Gastrocnemius medialis (tissue), 4 donors: ENCODE measurements around the gene WNT11. TPM values are rescaled to one million over a fixed set of nuclear protein-coding genes. Genes with fewer than 3 reads are reported as not detected.
A peak's percentile ranks its signal among the peaks of the same experiment; 100 is the strongest.

Experiments
- ATAC-seq, 2 donors: fragments of 150-250 bp; one replicate each; pipeline ENCODE4 v1.9.1; 2016
- DNase-seq, 2 donors: peaks; one replicate each; pipeline ENCODE4 v3.0.0-alpha.2; 2019
- H3K27ac ChIP-seq, 4 donors: fragments of 200-600 bp; sonication (generic); 1 replicate in 1 of 4; 2 replicates in 3 of 4; pipeline ENCODE4 v1.5.1; 2016 to 2018; ENCODE audit warnings: mild to moderate bottlenecking in 2 of 4, moderate library complexity in 1 of 4
- H3K27me3 ChIP-seq, 3 donors: fragments of 200-600 bp; sonication (generic) in 2 of 3; 1 replicate in 1 of 3; 2 replicates in 2 of 3; pipeline versions ENCODE4 v1.5.1 to v1.6.0; 2016 to 2019; ENCODE audit warnings: mild to moderate bottlenecking in 1 of 3, moderate library complexity in 1 of 3
- H3K36me3 ChIP-seq, 2 donors: fragments of 200-600 bp; sonication (generic) in 1 of 2; one replicate each; pipeline ENCODE4 v1.5.1; 2017 to 2018
- H3K4me1 ChIP-seq, 2 donors: fragments of 200-600 bp; sonication (generic) in 1 of 2; one replicate each; pipeline ENCODE4 v1.5.1; 2016 to 2017; ENCODE audit warnings: mild to moderate bottlenecking in 2 of 2
- H3K4me3 ChIP-seq, 4 donors: fragments of 200-600 bp; sonication (generic) in 3 of 4; 1 replicate in 1 of 4; 2 replicates in 3 of 4; pipeline ENCODE4 v1.5.1; 2016 to 2019; ENCODE audit warnings: mild to moderate bottlenecking in 2 of 4
- H3K9me3 ChIP-seq, 3 donors: fragments of 200-600 bp; sonication (generic) in 2 of 3; 1 replicate in 1 of 3; 2 replicates in 2 of 3; pipeline ENCODE4 v1.5.1; 2016 to 2019
- POLR2A ChIP-seq, 2 donors: fragments of 450-650 bp; IDR thresholded peaks; one replicate each; pipeline ENCODE4 v1.6.1; 2017; ENCODE audit warnings: antibody characterized with exemption in 2 of 2, mild to moderate bottlenecking in 2 of 2, moderate library complexity in 2 of 2
- in situ Hi-C, 4 donors: fragments of 200-750 bp; cut with MboI; loops; one replicate each; pipeline versions ENCODE4 v1.15.0 to v1.8.0; 2017; ENCODE audit warnings: low sequenced_read_pairs in 4 of 4
- intact Hi-C: fragments of 100-400 bp; cut with DNase I; formaldehyde crosslinking; loops from one replicate; pipeline ENCODE4 v1.15.1; 2023; ENCODE audit warnings: low total_unique reads
- total RNA-seq, 4 donors: library from RNA; depleted of rRNA; stranded (reverse); fragments of >200 nt; gene quantifications; one replicate each; pipeline versions ENCODE4 v1.1.0 to v1.2.3, GENCODE V29; 2016
- TF ChIP-seq, protein P1 (sequence below), 5 experiments: fragments of 450-650 bp in 3 of 5; fragments of 200-600 bp in 2 of 5; sonication (generic) in 2 of 5; IDR thresholded peaks in 4 of 5; conservative IDR thresholded peaks in 1 of 5; 1 replicate in 4 of 5; 2 replicates in 1 of 5; pipeline ENCODE4 v1.5.1; 2016 to 2019; ENCODE audit warnings: antibody characterized with exemption in 5 of 5, mild to moderate bottlenecking in 3 of 5, moderate library complexity in 3 of 5

The WNT11 gene
- total RNA-seq, 4 donors from 2014 or later = 2.9 to 6.5 (median 4.0) TPM

DNA sequence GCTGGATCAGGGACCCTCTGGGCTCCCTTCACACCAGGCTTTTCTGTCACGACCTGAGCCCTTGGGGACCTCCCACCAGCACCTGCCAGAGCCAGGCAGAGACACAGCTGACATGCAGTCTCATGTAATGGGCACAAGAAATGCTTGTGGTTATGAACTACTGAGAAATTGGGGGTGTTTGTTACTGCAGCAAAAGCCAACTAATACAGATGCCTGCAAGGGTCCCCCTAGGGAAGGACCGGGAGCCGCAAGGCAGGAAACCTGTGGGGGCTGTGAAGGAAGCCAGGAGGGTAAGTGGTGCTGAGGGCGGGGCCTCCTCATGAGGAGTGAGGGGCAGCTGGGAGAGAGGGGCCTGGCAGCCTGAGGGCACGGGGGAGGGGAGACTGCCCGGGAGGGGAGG, 16.6 kb downstream of the WNT11 start:
- H3K27ac ChIP-seq = no peak overlapping the region
- no peak overlapping the region for H3K4me3 ChIP-seq
- peaks cover 0 to 12% of the 10 kb centered on the region in 2 donors for H3K36me3 ChIP-seq
- H3K9me3 ChIP-seq = no peaks in the 10 kb centered on the region
- TF ChIP-seq POLR2A (IDR thresholded peaks at IDR 0.05) = no peak
- TF ChIP-seq, protein P1, sequence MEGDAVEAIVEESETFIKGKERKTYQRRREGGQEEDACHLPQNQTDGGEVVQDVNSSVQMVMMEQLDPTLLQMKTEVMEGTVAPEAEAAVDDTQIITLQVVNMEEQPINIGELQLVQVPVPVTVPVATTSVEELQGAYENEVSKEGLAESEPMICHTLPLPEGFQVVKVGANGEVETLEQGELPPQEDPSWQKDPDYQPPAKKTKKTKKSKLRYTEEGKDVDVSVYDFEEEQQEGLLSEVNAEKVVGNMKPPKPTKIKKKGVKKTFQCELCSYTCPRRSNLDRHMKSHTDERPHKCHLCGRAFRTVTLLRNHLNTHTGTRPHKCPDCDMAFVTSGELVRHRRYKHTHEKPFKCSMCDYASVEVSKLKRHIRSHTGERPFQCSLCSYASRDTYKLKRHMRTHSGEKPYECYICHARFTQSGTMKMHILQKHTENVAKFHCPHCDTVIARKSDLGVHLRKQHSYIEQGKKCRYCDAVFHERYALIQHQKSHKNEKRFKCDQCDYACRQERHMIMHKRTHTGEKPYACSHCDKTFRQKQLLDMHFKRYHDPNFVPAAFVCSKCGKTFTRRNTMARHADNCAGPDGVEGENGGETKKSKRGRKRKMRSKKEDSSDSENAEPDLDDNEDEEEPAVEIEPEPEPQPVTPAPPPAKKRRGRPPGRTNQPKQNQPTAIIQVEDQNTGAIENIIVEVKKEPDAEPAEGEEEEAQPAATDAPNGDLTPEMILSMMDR (IDR thresholded peaks at IDR 0.05 in 4 of 5, conservative IDR thresholded peaks at IDR 0.05 in 1 of 5) = no peak
- in situ Hi-C loops (no loop called here), intact Hi-C loops (no loop called here)
- no peaks in the 10 kb centered on the region for H3K27me3 ChIP-seq
- DNase-seq (no peak), ATAC-seq (no peak)
- H3K4me1 ChIP-seq = peaks cover 16 to 29% of the 10 kb centered on the region in 2 donors

GRCh38 chr11:76188873-76189272, 17.4 kb downstream of the WNT11 start:
- no peaks in the 10 kb centered on the region for H3K9me3 ChIP-seq
- H3K4me1 ChIP-seq = peaks cover 19 to 29% of the 10 kb centered on the region in 2 donors
- no peak overlapping the region for H3K4me3 ChIP-seq
- no peak for DNase-seq
- intact Hi-C loops (no loop called here), in situ Hi-C loops (no loop called here)
- peaks cover 0 to 12% of the 10 kb centered on the region in 2 donors for H3K36me3 ChIP-seq
- ATAC-seq = no peak
- TF ChIP-seq, protein P1 (IDR thresholded peaks at IDR 0.05 in 4 of 5, conservative IDR thresholded peaks at IDR 0.05 in 1 of 5) = no peak
- no peak for TF ChIP-seq POLR2A (IDR thresholded peaks at IDR 0.05)
- no peak overlapping the region for H3K27ac ChIP-seq
- no peaks in the 10 kb centered on the region for H3K27me3 ChIP-seq

DNA sequence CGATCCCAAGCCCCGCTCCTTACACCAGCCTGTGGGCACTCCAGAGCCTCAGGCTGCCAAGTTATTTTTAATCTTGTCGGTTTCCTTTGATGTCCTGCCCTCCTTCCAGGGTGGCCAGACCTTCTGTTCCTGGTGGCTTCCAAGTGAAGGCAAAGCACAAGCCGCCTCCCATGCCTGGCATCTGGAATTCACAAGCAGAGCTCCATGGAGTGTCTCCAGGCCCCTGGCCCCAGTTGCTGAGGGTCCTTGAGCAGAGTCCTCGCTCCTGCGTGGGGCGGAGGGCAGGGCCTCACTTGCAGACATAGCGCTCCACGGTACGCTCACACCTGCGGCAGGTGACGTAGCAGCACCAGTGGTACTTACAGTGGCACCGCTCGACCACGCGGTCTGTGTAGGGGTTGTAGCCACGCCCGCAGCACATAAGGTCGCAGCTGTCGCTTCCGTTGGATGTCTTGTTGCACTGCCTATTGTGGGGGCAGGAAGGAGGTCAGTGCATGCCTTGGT, 19.5 kb downstream of the WNT11 start:
- DNase-seq (peak; percentile 60 to 83), ATAC-seq (peak; percentile 84 to 88)
- Histone ChIP-seq H3K27me3 (no peaks in the 10 kb centered on the region), H3K36me3 (peaks cover 0 to 11% of the 10 kb centered on the region in 2 donors), H3K27ac (peak overlapping the region; percentile 86 to 90 (median 90)), H3K4me1 (peaks cover 19 to 29% of the 10 kb centered on the region in 2 donors), H3K4me3 (peak overlapping the region; percentile 15 to 36 (median 25)), H3K9me3 (no peaks in the 10 kb centered on the region)
- intact Hi-C loops = loop anchor here (2.0 kb wide), 2 partner anchors 20 to 48 kb away; partner anchors contain the start of gene WNT11
- in situ Hi-C loops = no loop called here
- TF ChIP-seq POLR2A (IDR thresholded peaks at IDR 0.05) = no peak
- TF ChIP-seq, protein P1 (IDR thresholded peaks at IDR 0.05 in 4 of 5, conservative IDR thresholded peaks at IDR 0.05 in 1 of 5) = no peak

DNA sequence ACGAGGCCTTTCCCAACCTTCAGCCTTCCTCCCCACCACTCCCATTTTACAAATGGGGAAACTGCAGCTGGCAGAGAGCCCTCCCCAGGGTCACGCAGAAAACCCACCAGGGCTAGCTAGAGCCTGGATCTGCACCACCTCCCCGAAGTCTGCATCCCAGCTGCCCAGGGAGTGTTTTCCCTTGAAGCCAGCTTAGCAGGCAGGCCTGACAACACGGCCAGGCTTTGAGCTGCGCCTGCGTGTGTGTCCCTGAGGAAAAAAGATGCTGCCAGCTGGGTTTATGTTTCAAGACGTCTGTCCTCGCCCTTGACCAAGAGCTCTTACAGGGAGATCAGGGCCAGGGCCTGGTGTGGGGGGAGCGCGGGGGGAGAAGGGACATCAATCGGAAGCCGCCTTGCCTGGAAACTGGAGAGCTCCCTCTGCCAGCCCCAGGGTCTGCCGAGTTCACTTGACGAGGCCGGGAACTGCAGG, 20.3 kb downstream of the WNT11 start:
- peak overlapping the region; percentile 86 to 90 (median 90) for H3K27ac ChIP-seq
- intact Hi-C loops = loop anchor here (2.0 kb wide), 2 partner anchors 21 to 49 kb away; partner anchors contain the start of gene WNT11

More for the DNA sequence above, 20.3 kb downstream of the WNT11 start:
- peak; percentile 92 to 93 for ATAC-seq
- TF ChIP-seq POLR2A (IDR thresholded peaks at IDR 0.05) = no peak
- TF ChIP-seq, protein P1 (IDR thresholded peaks at IDR 0.05 in 4 of 5, conservative IDR thresholded peaks at IDR 0.05 in 1 of 5) = no peak
- peak; percentile 78 to 95 for DNase-seq
- in situ Hi-C loops = no loop called here
- Histone ChIP-seq H3K4me3 (peak overlapping the region in 3 of 4 donors; percentile 15 to 36 (median 26)), H3K4me1 (peaks cover 19 to 29% of the 10 kb centered on the region in 2 donors), H3K36me3 (peaks cover 0 to 3% of the 10 kb centered on the region in 2 donors), H3K9me3 (no peaks in the 10 kb centered on the region), H3K27me3 (no peaks in the 10 kb centered on the region)
